ENCODE results near the gene ABCB1. TPM values are rescaled to one million over a fixed set of nuclear protein-coding genes. Genes with fewer than 3 reads are reported as not detected.

Gene ABCB1
- total and polyA plus RNA-seq, 2 of the 8 experiments (the other 6 are each of a cell fraction or from before 2014, with no cell fraction given), result 0.51 to 1.2 TPM

- ChIA-PET POLR2A (ENCODE audit: partially characterized antibody) (no interaction called here), CTCF (ENCODE audit: partially characterized antibody) (interaction anchor here (0.6 kb wide), 1 partner anchor 12 kb away, joined by 3 read pairs; no protein-coding TSS in a partner anchor)
- Histone ChIP-seq H3K27me3 (replicated peaks in 1 of 4; ENCODE audit: control insufficient read depth in 3 of 4, extremely low read depth in 1 of 4, insufficient read depth in 3 of 4, low read length in 3 of 4) (no peaks in the 10 kb centered on the region), H3K4me1 (replicated peaks in 1 of 4; ENCODE audit: control insufficient read depth in 3 of 4, insufficient read depth in 4 of 4, low read length in 3 of 4) (no peaks in the 10 kb centered on the region), H4K8ac (ENCODE audit: extremely low read depth, insufficient read depth, low read length) (no peak overlapping the region), H3K56ac (replicated peaks; ENCODE audit: insufficient read length, low read depth, low read length) (no peak overlapping the region), H3K79me2 (ENCODE audit: control insufficient read depth in 1 of 2, insufficient read depth in 2 of 2, low read length in 2 of 2) (no peaks in the 10 kb centered on the region), H3K9me3 (ENCODE audit: insufficient read depth in 2 of 2, low read depth in 1 of 2, low read length in 1 of 2) (no peaks in the 10 kb centered on the region), H4K20me1 (replicated peaks in 1 of 2; ENCODE audit: control insufficient read depth in 1 of 2, insufficient read depth in 2 of 2, low read length in 2 of 2) (no peaks in the 10 kb centered on the region), H3K4ac (replicated peaks; ENCODE audit: insufficient read length, low read depth, low read length) (no peak overlapping the region), H2BK5ac (ENCODE audit: low read depth, low read length) (no peak overlapping the region), H4K91ac (replicated peaks; ENCODE audit: insufficient read length, low read length) (no peak overlapping the region), H3K79me1 (ENCODE audit: low read depth, low read length) (no peaks in the 10 kb centered on the region), H2BK15ac (ENCODE audit: low read length) (no peak overlapping the region), H3K23ac (ENCODE audit: insufficient read length) (no peak overlapping the region), H3K23me2 (ENCODE audit: low read depth, low read length) (no peaks in the 10 kb centered on the region), H3K27ac (ENCODE audit: low read depth, low read length) (no peak overlapping the region), H2BK120ac (replicated peaks; ENCODE audit: low read depth, low read length) (no peak overlapping the region), H3K4me3 (ENCODE audit: extremely low read depth in 1 of 4, insufficient read depth in 2 of 4, low read depth in 3 of 4, low read length in 4 of 4) (no peak overlapping the region), H2AFZ (ENCODE audit: low read length) (no peak overlapping the region), H3K36me3 (ENCODE audit: control insufficient read depth in 2 of 4, insufficient read depth in 4 of 4, low read length in 3 of 4) (no peaks in the 10 kb centered on the region), H3K14ac (ENCODE audit: insufficient read length) (no peak overlapping the region), H3K18ac (ENCODE audit: extremely low read depth, low read length) (no peak overlapping the region), H2BK20ac (ENCODE audit: low read length) (no peak overlapping the region), H3K4me2 (ENCODE audit: insufficient read depth in 1 of 2, low read depth in 2 of 2, low read length in 2 of 2) (no peak overlapping the region), H2AK5ac (ENCODE audit: low read depth, low read length) (no peak overlapping the region), H4K5ac (ENCODE audit: insufficient read length, low read depth, low read length) (no peak overlapping the region), H2BK12ac (ENCODE audit: low read depth, low read length) (no peak overlapping the region), H3K9ac (replicated peaks in 1 of 4; ENCODE audit: extremely low read depth in 1 of 4, low read depth in 3 of 4, low read length in 3 of 4) (no peak overlapping the region)
- DNase-seq (ENCODE audit: low read depth in 1 of 2, low spot score in 2 of 2) (no peak), FAIRE-seq (no peak)
- TF ChIP-seq JUN (IDR thresholded peaks at IDR 0.05; ENCODE audit: low read depth, low read length) (no peak), SP4 (IDR thresholded peaks at IDR 0.05; ENCODE audit: low read length) (no peak)
- 91% methylated on average over 3 of the region's 3 CpGs; no CpG with 5 or more reads in 1 of the 2 experiments for WGBS, 2 experiments (ENCODE audit: extremely low coverage in 1 of 2, insufficient coverage in 1 of 2, insufficient read length in 1 of 2, insufficient replicate concordance in 2 of 2, low coverage in 1 of 2, low lambda C conversion rate in 2 of 2, missing lambda C conversion rate in 1 of 2)
Measured at GRCh38 chr7:87517891-87518290, 82.8 kb downstream of the ABCB1 start.
